ELR (cell line): ENCODE data around the gene TRMT2A.
"Not testable (repeated sequence)": the region's sequence is repeated elsewhere in the genome, so short reads cannot be mapped to it uniquely, and the experiment has no call there.

Source experiments
- DNase-seq: peaks from one replicate; pipeline ENCODE4 v3.0.0-alpha.2; 2015; ENCODE audit warnings: low read depth

The TRMT2A gene

GRCh38 chr22:20116951-20117632 is at the start of gene TRMT2A:
TRMT2A (minus strand) TSS chr22:20117226; CDS start chr22:20116906, 320 bp downstream.
- DNase-seq: peak; percentile 97

GRCh38 chr22:20166703-20167102 is 49.7 kb upstream of the TRMT2A start:
- DNase-seq: no peak

GRCh38 chr22:20165913-20166312 is 48.9 kb upstream of the TRMT2A start:
- no peak for DNase-seq

GRCh38 chr22:20165421-20165820 is 48.4 kb upstream of the TRMT2A start:
- no peak for DNase-seq

- DNase-seq: no peak
Measured at GRCh38 chr22:20164863-20165262, 47.8 kb upstream of the TRMT2A start.

GRCh38 chr22:20160041-20160440 is 43.0 kb upstream of the TRMT2A start:
- DNase-seq: no peak

- DNase-seq: not testable (repeated sequence)
Measured at GRCh38 chr22:20159531-20159930, 42.5 kb upstream of the TRMT2A start.

GRCh38 chr22:20159076-20159475 is 42.0 kb upstream of the TRMT2A start:
- no peak for DNase-seq

- DNase-seq: no peak
Measured at GRCh38 chr22:20158391-20159036, 41.5 kb upstream of the TRMT2A start.

- DNase-seq: no peak
Measured at GRCh38 chr22:20157430-20158183, 40.6 kb upstream of the TRMT2A start.

GRCh38 chr22:20156611-20157429 is 39.8 kb upstream of the TRMT2A start:
- peak; percentile 76 for DNase-seq

GRCh38 chr22:20156042-20156389 is 39.0 kb upstream of the TRMT2A start:
- no peak for DNase-seq

- DNase-seq: peak; percentile 88
Measured at GRCh38 chr22:20155330-20156041, 38.5 kb upstream of the TRMT2A start.

- DNase-seq: peak; percentile 42
Measured at GRCh38 chr22:20154602-20155187, 37.7 kb upstream of the TRMT2A start.

- DNase-seq: no peak
Measured at GRCh38 chr22:20153945-20154344, 36.9 kb upstream of the TRMT2A start.

GRCh38 chr22:20152464-20152890 is 35.5 kb upstream of the TRMT2A start:
- DNase-seq: no peak

- DNase-seq: no peak
Measured at GRCh38 chr22:20151276-20151588, 34.2 kb upstream of the TRMT2A start.

- no peak for DNase-seq
Measured at GRCh38 chr22:20150381-20151275, 33.6 kb upstream of the TRMT2A start, which contains the start of gene CCDC188. CCDC188 (minus strand) TSS chr22:20151055; CDS start chr22:20150986, 69 bp downstream.

GRCh38 chr22:20149257-20150250 is 32.5 kb upstream of the TRMT2A start:
- DNase-seq: no peak
